ENCODE measurements around the gene CTBP2. TPM values are rescaled to one million over a fixed set of nuclear protein-coding genes. Genes with fewer than 3 reads are reported as not detected.

Gene CTBP2
- total RNA-seq, 2 experiments from 2014 or later = 0.17 TPM; not detected in 1

DNA sequence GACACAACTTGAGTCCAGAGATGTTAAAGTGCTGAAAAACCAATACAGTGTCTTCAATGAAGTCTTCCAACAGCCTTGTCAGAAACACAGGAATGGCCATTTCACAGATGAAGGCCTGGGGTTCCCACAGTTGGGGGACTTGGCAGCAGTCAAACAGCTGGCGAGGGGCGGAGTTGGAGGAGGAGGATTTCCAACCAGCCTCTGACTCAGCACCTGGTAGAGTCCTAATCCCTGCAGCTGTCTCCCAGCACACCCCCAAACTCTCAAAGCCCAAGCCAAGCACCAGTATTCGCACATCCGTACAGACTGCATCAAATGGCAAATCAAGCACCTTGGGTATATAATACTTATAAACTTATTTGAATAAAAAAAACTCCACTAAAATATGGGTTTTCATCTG lies 28.0 kb downstream of the CTBP2 start:
- Mint-ChIP-seq H3K27ac (no peak overlapping the region), H3K9me3 (no peaks in the 10 kb centered on the region), H3K27me3 (peaks cover 9% of the 10 kb centered on the region), H3K4me1 (ENCODE audit: low read depth) (no peaks in the 10 kb centered on the region), H3K4me3 (no peak overlapping the region), H3K36me3 (ENCODE audit: low read depth) (no peaks in the 10 kb centered on the region)
- H3K36me3 ChIP-seq (ENCODE audit: insufficient read depth, low read length) = no peaks in the 10 kb centered on the region
- no peak for DNase-seq
- H3K9me3 ChIP-seq (ENCODE audit: control insufficient read depth in 1 of 2, insufficient read depth in 1 of 2, low read length in 2 of 2) = peaks cover 0 to 6% of the 10 kb centered on the region in 2 experiments
- no peak for ATAC-seq (ENCODE audit: poor library complexity)
- no peak overlapping the region for H3K27ac ChIP-seq (ENCODE audit: low read depth in 1 of 2, low read length in 2 of 2)
- no peak overlapping the region for H3K4me3 ChIP-seq (ENCODE audit: low read length)
- no peaks in the 10 kb centered on the region for H3K27me3 ChIP-seq (ENCODE audit: control insufficient read depth in 1 of 2, insufficient read depth in 2 of 2, low read length in 2 of 2)
- POLR2A ChIA-PET = no interaction called here
- H3K4me1 ChIP-seq (ENCODE audit: insufficient read depth, low read length) = no peaks in the 10 kb centered on the region
- intact Hi-C loops (cut with DNase I, micrococcal nuclease) = no loop called here
- no peak for TF ChIP-seq CTCF (IDR thresholded peaks at IDR 0.05)
- CTCF ChIA-PET = no interaction called here

DNA sequence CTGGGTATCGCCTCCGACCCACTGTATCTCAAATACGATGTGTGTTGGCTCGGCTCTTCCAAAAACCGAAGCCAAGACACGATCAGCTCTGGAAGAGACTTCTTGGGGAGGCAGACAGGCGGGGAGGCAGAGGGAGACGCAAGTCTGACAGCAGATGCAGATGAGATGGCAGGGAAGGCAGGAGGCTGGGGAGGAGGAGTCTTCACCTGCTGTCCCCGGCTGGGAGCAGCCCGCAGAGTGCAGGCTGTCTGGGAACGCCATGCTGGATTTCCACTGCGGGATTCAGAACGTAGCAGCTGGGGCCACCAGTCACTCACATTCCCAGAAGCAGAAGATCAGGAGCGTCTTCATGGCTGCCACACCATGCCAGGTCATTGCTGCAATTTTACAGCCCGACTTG lies 29.4 kb downstream of the CTBP2 start:
- Mint-ChIP-seq H3K4me3 (no peak overlapping the region), H3K27ac (no peak overlapping the region), H3K9me3 (no peaks in the 10 kb centered on the region), H3K27me3 (peaks cover 4% of the 10 kb centered on the region), H3K4me1 (ENCODE audit: low read depth) (no peaks in the 10 kb centered on the region), H3K36me3 (ENCODE audit: low read depth) (no peaks in the 10 kb centered on the region)
- ChIA-PET POLR2A (no interaction called here), CTCF (no interaction called here)
- no peaks in the 10 kb centered on the region for H3K4me1 ChIP-seq (ENCODE audit: insufficient read depth, low read length)
- H3K9me3 ChIP-seq (ENCODE audit: control insufficient read depth in 1 of 2, insufficient read depth in 1 of 2, low read length in 2 of 2) = peaks cover 0 to 6% of the 10 kb centered on the region in 2 experiments
- no peak overlapping the region for H3K27ac ChIP-seq (ENCODE audit: low read depth in 1 of 2, low read length in 2 of 2)
- no peaks in the 10 kb centered on the region for H3K36me3 ChIP-seq (ENCODE audit: insufficient read depth, low read length)
- intact Hi-C loops (cut with DNase I, micrococcal nuclease) = no loop called here
- ATAC-seq (ENCODE audit: poor library complexity) = no peak
- H3K4me3 ChIP-seq (ENCODE audit: low read length) = no peak overlapping the region
- H3K27me3 ChIP-seq (ENCODE audit: control insufficient read depth in 1 of 2, insufficient read depth in 2 of 2, low read length in 2 of 2) = no peaks in the 10 kb centered on the region
- DNase-seq = no peak
- TF ChIP-seq CTCF (IDR thresholded peaks at IDR 0.05) = no peak

GRCh38 chr10:125130260-125130659 lies 30.1 kb downstream of the CTBP2 start:
- Mint-ChIP-seq H3K27ac (no peak overlapping the region), H3K9me3 (no peaks in the 10 kb centered on the region), H3K27me3 (peaks cover 4% of the 10 kb centered on the region), H3K4me1 (ENCODE audit: low read depth) (no peaks in the 10 kb centered on the region), H3K36me3 (ENCODE audit: low read depth) (no peaks in the 10 kb centered on the region), H3K4me3 (no peak overlapping the region)
- Histone ChIP-seq H3K36me3 (ENCODE audit: insufficient read depth, low read length) (no peaks in the 10 kb centered on the region), H3K27me3 (ENCODE audit: control insufficient read depth in 1 of 2, insufficient read depth in 2 of 2, low read length in 2 of 2) (no peaks in the 10 kb centered on the region), H3K9me3 (ENCODE audit: control insufficient read depth in 1 of 2, insufficient read depth in 1 of 2, low read length in 2 of 2) (peaks cover 0 to 6% of the 10 kb centered on the region in 2 experiments), H3K4me1 (ENCODE audit: insufficient read depth, low read length) (no peaks in the 10 kb centered on the region), H3K27ac (ENCODE audit: low read depth in 1 of 2, low read length in 2 of 2) (no peak overlapping the region), H3K4me3 (ENCODE audit: low read length) (no peak overlapping the region)
- no peak for ATAC-seq (ENCODE audit: poor library complexity)
- intact Hi-C loops (cut with DNase I, micrococcal nuclease) = no loop called here
- TF ChIP-seq CTCF (IDR thresholded peaks at IDR 0.05) = no peak
- ChIA-PET POLR2A (no interaction called here), CTCF (no interaction called here)
- DNase-seq = no peak

All from CD4-positive, alpha-beta T cell (primary cell).